Gastroesophageal sphincter (tissue), 3 donors: ENCODE measurements around the gene LRRC4.

Experiments
- EP300 ChIP-seq: sonication (generic); formaldehyde crosslinking; IDR thresholded peaks from one replicate; pipeline ENCODE4 v1.6.1; 2017; ENCODE audit warnings: antibody characterized with exemption, mild to moderate bottlenecking
- POLR2A ChIP-seq, 2 donors: fragments of 450-650 bp; IDR thresholded peaks; one replicate each; pipeline ENCODE4 v1.6.1; 2017; ENCODE audit warnings: antibody characterized with exemption in 2 of 2, mild to moderate bottlenecking in 2 of 2, moderate library complexity in 1 of 2
- POLR2AphosphoS5 ChIP-seq: sonication (generic); formaldehyde crosslinking; IDR thresholded peaks from one replicate; pipeline ENCODE4 v1.6.1; 2017; ENCODE audit warnings: antibody characterized with exemption
- TF ChIP-seq, protein P1 (sequence below), 4 experiments: fragments of 200-600 bp in 2 of 4; fragments of 450-650 bp in 2 of 4; sonication (generic) in 1 of 4; IDR thresholded peaks; one replicate each; pipeline ENCODE4 v1.5.1; 2017 to 2019; ENCODE audit warnings: antibody characterized with exemption in 4 of 4, mild to moderate bottlenecking in 2 of 4, moderate library complexity in 2 of 4

DNA sequence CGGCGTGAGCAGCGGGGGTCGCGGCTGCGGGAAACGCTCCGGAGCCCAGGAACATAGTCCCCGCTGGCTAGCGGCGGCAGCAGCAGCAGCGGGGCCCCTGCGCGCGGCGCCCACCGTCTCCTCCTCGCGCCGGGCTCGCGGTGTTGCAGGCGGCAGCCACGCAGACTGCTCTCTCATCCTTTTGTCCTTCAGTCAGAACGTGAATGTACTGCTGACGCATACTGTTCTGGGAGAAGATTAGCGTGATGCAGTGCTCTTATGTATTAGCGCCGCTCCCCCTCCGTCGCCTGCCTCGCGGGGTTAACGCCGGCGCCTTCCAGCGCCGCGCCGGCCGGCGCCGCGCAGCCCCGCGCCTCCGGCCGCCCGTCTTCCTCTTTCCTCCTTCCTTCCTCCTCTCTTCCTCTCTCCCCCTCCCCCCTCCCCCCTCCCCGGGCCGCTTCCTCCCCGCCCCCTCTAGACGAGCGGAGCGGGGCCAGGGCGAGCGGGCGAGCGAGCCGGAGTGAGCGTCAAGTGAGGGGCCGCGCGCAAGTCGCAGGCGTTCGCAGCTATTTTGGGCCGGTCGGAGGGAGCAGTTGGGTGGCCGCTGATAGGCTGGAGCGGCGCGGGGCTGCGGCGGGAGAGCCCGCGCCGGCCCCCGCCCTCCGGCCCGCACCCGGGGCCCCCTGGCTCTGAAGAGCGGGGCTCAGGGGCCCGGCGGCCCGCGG, 816 bp upstream of the LRRC4 start:
- no peak for TF ChIP-seq POLR2AphosphoS5
- TF ChIP-seq, protein P1, sequence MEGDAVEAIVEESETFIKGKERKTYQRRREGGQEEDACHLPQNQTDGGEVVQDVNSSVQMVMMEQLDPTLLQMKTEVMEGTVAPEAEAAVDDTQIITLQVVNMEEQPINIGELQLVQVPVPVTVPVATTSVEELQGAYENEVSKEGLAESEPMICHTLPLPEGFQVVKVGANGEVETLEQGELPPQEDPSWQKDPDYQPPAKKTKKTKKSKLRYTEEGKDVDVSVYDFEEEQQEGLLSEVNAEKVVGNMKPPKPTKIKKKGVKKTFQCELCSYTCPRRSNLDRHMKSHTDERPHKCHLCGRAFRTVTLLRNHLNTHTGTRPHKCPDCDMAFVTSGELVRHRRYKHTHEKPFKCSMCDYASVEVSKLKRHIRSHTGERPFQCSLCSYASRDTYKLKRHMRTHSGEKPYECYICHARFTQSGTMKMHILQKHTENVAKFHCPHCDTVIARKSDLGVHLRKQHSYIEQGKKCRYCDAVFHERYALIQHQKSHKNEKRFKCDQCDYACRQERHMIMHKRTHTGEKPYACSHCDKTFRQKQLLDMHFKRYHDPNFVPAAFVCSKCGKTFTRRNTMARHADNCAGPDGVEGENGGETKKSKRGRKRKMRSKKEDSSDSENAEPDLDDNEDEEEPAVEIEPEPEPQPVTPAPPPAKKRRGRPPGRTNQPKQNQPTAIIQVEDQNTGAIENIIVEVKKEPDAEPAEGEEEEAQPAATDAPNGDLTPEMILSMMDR (IDR thresholded peaks at IDR 0.05), result peak in 3 of 4 experiments; percentile 14 to 31 (median 21)
- no peak for TF ChIP-seq POLR2A (IDR thresholded peaks at IDR 0.05)
- TF ChIP-seq EP300, result no peak
